ENCODE results near the gene EFCC1.
A peak's percentile ranks its signal among the peaks of the same experiment; 100 is the strongest.
"Not testable (repeated sequence)": the region's sequence is repeated elsewhere in the genome, so short reads cannot be mapped to it uniquely, and the experiment has no call there.

Gene EFCC1

GRCh38 chr3:129058441-129059200, 57.5 kb downstream of the EFCC1 start:
- no peak for DNase-seq

GRCh38 chr3:129059311-129059958, 58.3 kb downstream of the EFCC1 start:
- DNase-seq: no peak

GRCh38 chr3:129060276-129061022, 59.3 kb downstream of the EFCC1 start, which contains the start of gene GP9:
Gene GP9 (plus strand): TSS chr3:129060779. CDS start chr3:129061740, 961 bp downstream.
- no peak for DNase-seq

- no peak for DNase-seq
These were observed 60.2 kb downstream of the EFCC1 start for GRCh38 chr3:129061023-129061887.

- no peak for DNase-seq
These were observed 61.1 kb downstream of the EFCC1 start for GRCh38 chr3:129061888-129062834.

- no peak for DNase-seq
These were observed 62.1 kb downstream of the EFCC1 start for GRCh38 chr3:129063091-129063640.

GRCh38 chr3:129063841-129064482, 62.9 kb downstream of the EFCC1 start:
- no peak for DNase-seq

- DNase-seq: no peak
These were observed 64.1 kb downstream of the EFCC1 start for GRCh38 chr3:129065016-129065719.

GRCh38 chr3:129065720-129066073, 64.6 kb downstream of the EFCC1 start:
- no peak for DNase-seq

- not testable (repeated sequence) for DNase-seq
These were observed 66.6 kb downstream of the EFCC1 start for GRCh38 chr3:129067719-129068118.

- peak; percentile 61 for DNase-seq
These were observed 67.3 kb downstream of the EFCC1 start for GRCh38 chr3:129068291-129068886.

GRCh38 chr3:129069313-129070085, 68.4 kb downstream of the EFCC1 start:
- not testable (repeated sequence) for DNase-seq

GRCh38 chr3:129070086-129070885, 69.2 kb downstream of the EFCC1 start:
- no peak for DNase-seq

- DNase-seq: no peak
These were observed 76.1 kb downstream of the EFCC1 start for GRCh38 chr3:129077222-129077621.

GRCh38 chr3:129078510-129078909, 77.4 kb downstream of the EFCC1 start:
- no peak for DNase-seq

- no peak for DNase-seq
These were observed 80.4 kb downstream of the EFCC1 start for GRCh38 chr3:129081503-129081902.

- DNase-seq: no peak
These were observed 80.9 kb downstream of the EFCC1 start for GRCh38 chr3:129082026-129082425.

- no peak for DNase-seq
These were observed 83.4 kb downstream of the EFCC1 start for GRCh38 chr3:129084501-129084900.
